HepG2 (cell line): ENCODE results near the gene TEX22. TPM values are rescaled to one million over a fixed set of nuclear protein-coding genes. Genes with fewer than 3 reads are reported as not detected.

ENCODE experiments used
- HNRNPUL1 ChIP-seq: fragments of 200-400 bp; formaldehyde crosslinking; IDR thresholded peaks from 2 replicates; pipeline ENCODE4 v1.6.1; 2017; ENCODE audit warnings: low read depth, mild to moderate bottlenecking, low read length, moderate library complexity
- JDP2 ChIP-seq: sonication (generic); formaldehyde crosslinking; IDR thresholded peaks from 2 replicates; pipeline ENCODE4 v1.8.1; 2022; ENCODE audit warnings: missing genetic modification reagents, borderline replicate concordance
- NCOA1 ChIP-seq: sonication (generic); formaldehyde crosslinking; IDR thresholded peaks from 2 replicates; pipeline ENCODE4 v1.9.0; 2021; ENCODE audit warnings: missing genetic modification reagents
- NFAT5 ChIP-seq: sonication (generic); formaldehyde crosslinking; IDR thresholded peaks from 2 replicates; pipeline ENCODE4 v1.4.0; 2020; ENCODE audit warnings: missing genetic modification reagents
- ZFP37 ChIP-seq: sonication (generic); formaldehyde crosslinking; IDR thresholded peaks from 2 replicates; pipeline ENCODE4 v1.4.0; 2020; ENCODE audit warnings: missing genetic modification reagents, borderline replicate concordance
- ZFP90 ChIP-seq: sonication (generic); formaldehyde crosslinking; IDR thresholded peaks from 2 replicates; pipeline ENCODE4 v1.8.0; 2022; ENCODE audit warnings: missing genetic modification reagents, mild to moderate bottlenecking, inconsistent platforms, borderline replicate concordance
- ZNF331 ChIP-seq: sonication (generic); formaldehyde crosslinking; IDR thresholded peaks from 2 replicates; pipeline ENCODE4 v1.4.0; 2020; ENCODE audit warnings: missing genetic modification reagents
- ZNF552 ChIP-seq: sonication (generic); formaldehyde crosslinking; IDR thresholded peaks from 2 replicates; pipeline ENCODE4 v1.9.0; 2022; ENCODE audit warnings: missing genetic modification reagents, mild to moderate bottlenecking, borderline replicate concordance
- ZNF609 ChIP-seq: sonication (generic); formaldehyde crosslinking; IDR thresholded peaks from 2 replicates; pipeline ENCODE4 v1.4.0; 2020; ENCODE audit warnings: mild to moderate bottlenecking, missing genetic modification reagents, borderline replicate concordance
- ZNF746 ChIP-seq: sonication (generic); formaldehyde crosslinking; IDR thresholded peaks from 2 replicates; pipeline ENCODE4 v1.8.0; 2022; ENCODE audit warnings: mild to moderate bottlenecking, missing genetic modification reagents
- polyA plus RNA-seq, 8 experiments: library from polyadenylated mRNA; depleted of rRNA in 3 of 8; stranded (reverse) in 7 of 8; unstranded in 1 of 8; fragments of >200 nt; fragmentation: Illumina TruSeq in 4 of 8; extraction: Trizol in 4 of 8; gene quantifications; 2 replicates each; pipeline versions ENCODE4 v1.2.1 to v1.2.3, GENCODE V29; 2011 to 2016; ENCODE audit warnings: low read depth in 4 of 8, missing spikeins in 1 of 8, mixed read lengths in 1 of 8; ENCODE audit not compliant: insufficient read depth in 1 of 8
- total RNA-seq, 5 experiments: library from RNA; depleted of rRNA; stranded (reverse); fragments of >200 nt; fragmentation: Illumina TruSeq; extraction: Trizol; gene quantifications; 2 replicates each; pipeline ENCODE4 v1.2.3, GENCODE V29; 2016; ENCODE audit warnings: low read depth in 1 of 5
- TF ChIP-seq, protein P1 (sequence below): IDR thresholded peaks from 2 replicates; pipeline ENCODE4 v1.6.1; 2016; ENCODE audit warnings: missing compliant biosample characterization, missing genetic modification reagents, borderline replicate concordance
- TF ChIP-seq, protein P2 (sequence below): sonication (generic); formaldehyde crosslinking; IDR thresholded peaks from 2 replicates; pipeline ENCODE4 v1.5.1; 2020; ENCODE audit warnings: missing genetic modification reagents, mild to moderate bottlenecking, borderline replicate concordance

The TEX22 gene
- total and polyA plus RNA-seq, 2 of the 13 experiments (the other 11 are each of a cell fraction or from before 2014, with no cell fraction given) = 0.07 to 0.27 TPM

DNA sequence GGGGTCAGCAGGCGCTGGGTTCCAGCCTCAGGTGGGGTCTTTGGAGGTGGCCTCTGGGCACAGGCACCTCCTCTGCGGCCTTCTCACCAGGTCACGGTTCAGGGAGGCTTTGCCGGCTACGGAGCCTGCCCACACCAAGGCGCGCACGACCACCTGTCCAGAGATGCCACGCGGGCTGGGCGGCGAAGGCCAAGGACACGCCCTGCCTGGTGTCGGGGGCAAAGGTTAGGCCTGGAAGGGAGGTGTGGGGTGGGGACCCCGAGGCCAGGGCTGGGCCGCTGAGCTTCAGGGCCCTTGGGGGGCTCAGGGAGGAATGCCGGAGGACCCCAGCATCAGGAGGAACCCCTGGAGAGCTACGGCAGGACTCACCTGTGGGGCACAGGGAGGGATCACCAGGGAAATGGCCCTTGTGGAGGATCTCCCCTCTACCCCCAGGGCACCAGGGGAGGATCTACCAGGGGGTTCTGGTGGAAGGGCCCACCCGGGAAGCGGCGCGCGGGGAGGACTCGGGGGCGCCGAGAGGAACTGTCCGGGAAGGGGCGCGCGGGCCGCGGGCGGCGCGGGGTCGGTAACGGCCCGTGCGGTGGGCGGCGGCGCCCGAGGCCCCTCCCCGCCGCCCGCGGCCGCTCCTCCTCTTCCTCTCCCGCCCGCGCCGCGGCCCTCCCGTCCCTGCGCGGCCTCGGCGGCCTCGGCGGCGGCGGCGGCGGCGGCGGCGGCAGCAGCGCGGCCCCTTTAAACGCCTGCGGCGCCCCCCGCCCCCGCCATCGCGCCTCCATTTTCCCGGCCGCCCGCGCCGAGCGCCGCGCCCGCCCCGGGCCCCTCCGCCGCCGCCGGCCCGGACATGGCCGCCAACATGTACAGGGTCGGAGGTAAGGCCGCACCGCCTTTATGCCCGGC lies 21.1 kb downstream of the TEX22 start, which contains the start of gene MTA1 (continued):
- TF ChIP-seq ZNF609 (CRISPR knock-in tag) (peak; percentile 45; the same call in 1 of the 2 replicates), JDP2 (CRISPR knock-in tag) (no peak), ZFP90 (CRISPR knock-in tag) (0 out of 2 replicates have a peak, but pooled peaks have one; percentile 23), ZNF331 (CRISPR knock-in tag) (peak; percentile 46), NFAT5 (CRISPR knock-in tag) (0 out of 2 replicates have a peak, but pooled peaks have one; percentile 45), ZFP37 (CRISPR knock-in tag) (no peak), HNRNPUL1 (no peak), NCOA1 (CRISPR knock-in tag) (peak; percentile 87; the same call in 1 of the 2 replicates), ZNF746 (CRISPR knock-in tag) (no peak), ZNF552 (0 out of 2 replicates have a peak, but pooled peaks have one; percentile 29)
- TF ChIP-seq, protein P1, sequence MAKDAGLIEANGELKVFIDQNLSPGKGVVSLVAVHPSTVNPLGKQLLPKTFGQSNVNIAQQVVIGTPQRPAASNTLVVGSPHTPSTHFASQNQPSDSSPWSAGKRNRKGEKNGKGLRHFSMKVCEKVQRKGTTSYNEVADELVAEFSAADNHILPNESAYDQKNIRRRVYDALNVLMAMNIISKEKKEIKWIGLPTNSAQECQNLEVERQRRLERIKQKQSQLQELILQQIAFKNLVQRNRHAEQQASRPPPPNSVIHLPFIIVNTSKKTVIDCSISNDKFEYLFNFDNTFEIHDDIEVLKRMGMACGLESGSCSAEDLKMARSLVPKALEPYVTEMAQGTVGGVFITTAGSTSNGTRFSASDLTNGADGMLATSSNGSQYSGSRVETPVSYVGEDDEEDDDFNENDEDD (CRISPR knock-in tag) = peak; percentile 68; the same call in 1 of the 2 replicates
- TF ChIP-seq, protein P2, sequence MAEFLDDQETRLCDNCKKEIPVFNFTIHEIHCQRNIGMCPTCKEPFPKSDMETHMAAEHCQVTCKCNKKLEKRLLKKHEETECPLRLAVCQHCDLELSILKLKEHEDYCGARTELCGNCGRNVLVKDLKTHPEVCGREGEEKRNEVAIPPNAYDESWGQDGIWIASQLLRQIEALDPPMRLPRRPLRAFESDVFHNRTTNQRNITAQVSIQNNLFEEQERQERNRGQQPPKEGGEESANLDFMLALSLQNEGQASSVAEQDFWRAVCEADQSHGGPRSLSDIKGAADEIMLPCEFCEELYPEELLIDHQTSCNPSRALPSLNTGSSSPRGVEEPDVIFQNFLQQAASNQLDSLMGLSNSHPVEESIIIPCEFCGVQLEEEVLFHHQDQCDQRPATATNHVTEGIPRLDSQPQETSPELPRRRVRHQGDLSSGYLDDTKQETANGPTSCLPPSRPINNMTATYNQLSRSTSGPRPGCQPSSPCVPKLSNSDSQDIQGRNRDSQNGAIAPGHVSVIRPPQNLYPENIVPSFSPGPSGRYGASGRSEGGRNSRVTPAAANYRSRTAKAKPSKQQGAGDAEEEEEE (CRISPR knock-in tag) = 0 out of 2 replicates have a peak, but pooled peaks have one; percentile 58
